ENCODE data around the gene PNLIP. TPM values are rescaled to one million over a fixed set of nuclear protein-coding genes. Genes with fewer than 3 reads are reported as not detected.

PNLIP gene
- total RNA-seq, 2 experiments from 2014 or later = not detected

DNA sequence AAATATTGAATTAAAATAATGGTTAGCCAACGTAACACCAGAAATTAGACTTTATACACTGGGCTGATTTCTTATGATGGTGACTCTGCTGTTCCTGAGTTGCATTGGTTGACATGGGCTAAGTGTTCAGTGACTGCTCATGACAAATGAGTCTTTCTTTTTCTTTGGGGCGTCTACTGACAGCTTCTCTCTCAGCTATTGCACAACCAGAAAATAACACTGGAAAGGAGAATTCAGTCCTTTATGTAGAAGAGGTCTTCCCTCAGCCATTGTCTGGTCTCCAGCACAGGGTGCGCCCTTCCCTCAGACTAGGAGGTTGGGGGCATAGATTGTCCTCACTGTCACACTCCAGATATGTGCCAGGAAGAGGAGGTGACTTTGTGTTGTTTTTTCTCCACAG is 21.6 kb downstream of the PNLIP start:
- H3K36me3 Mint-ChIP-seq (ENCODE audit: low read depth) = no peaks in the 10 kb centered on the region
- H3K27ac Mint-ChIP-seq = no peak overlapping the region
- H3K9me3 Mint-ChIP-seq = no peaks in the 10 kb centered on the region
- peaks cover 13% of the 10 kb centered on the region for H3K27me3 Mint-ChIP-seq
- DNase-seq (no peak), ATAC-seq (ENCODE audit: poor library complexity) (no peak)
- ChIA-PET POLR2A (no interaction called here), CTCF (no interaction called here)
- no peak overlapping the region for H3K4me3 ChIP-seq (ENCODE audit: low read length)
- no peak overlapping the region for H3K27ac ChIP-seq (ENCODE audit: low read depth in 1 of 2, low read length in 2 of 2)
- no peaks in the 10 kb centered on the region for H3K4me1 Mint-ChIP-seq (ENCODE audit: low read depth)
- no peaks in the 10 kb centered on the region for H3K27me3 ChIP-seq (ENCODE audit: control insufficient read depth in 1 of 2, insufficient read depth in 2 of 2, low read length in 2 of 2)
- H3K4me3 Mint-ChIP-seq = no peak overlapping the region
- H3K9me3 ChIP-seq (ENCODE audit: control insufficient read depth in 1 of 2, insufficient read depth in 1 of 2, low read length in 2 of 2) = no peaks in the 10 kb centered on the region
- no peaks in the 10 kb centered on the region for H3K4me1 ChIP-seq (ENCODE audit: insufficient read depth, low read length)
- TF ChIP-seq, protein P1, sequence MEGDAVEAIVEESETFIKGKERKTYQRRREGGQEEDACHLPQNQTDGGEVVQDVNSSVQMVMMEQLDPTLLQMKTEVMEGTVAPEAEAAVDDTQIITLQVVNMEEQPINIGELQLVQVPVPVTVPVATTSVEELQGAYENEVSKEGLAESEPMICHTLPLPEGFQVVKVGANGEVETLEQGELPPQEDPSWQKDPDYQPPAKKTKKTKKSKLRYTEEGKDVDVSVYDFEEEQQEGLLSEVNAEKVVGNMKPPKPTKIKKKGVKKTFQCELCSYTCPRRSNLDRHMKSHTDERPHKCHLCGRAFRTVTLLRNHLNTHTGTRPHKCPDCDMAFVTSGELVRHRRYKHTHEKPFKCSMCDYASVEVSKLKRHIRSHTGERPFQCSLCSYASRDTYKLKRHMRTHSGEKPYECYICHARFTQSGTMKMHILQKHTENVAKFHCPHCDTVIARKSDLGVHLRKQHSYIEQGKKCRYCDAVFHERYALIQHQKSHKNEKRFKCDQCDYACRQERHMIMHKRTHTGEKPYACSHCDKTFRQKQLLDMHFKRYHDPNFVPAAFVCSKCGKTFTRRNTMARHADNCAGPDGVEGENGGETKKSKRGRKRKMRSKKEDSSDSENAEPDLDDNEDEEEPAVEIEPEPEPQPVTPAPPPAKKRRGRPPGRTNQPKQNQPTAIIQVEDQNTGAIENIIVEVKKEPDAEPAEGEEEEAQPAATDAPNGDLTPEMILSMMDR (IDR thresholded peaks at IDR 0.05) = no peak
- intact Hi-C loops (cut with DNase I, micrococcal nuclease) = no loop called here
- no peaks in the 10 kb centered on the region for H3K36me3 ChIP-seq (ENCODE audit: insufficient read depth, low read length)

DNA sequence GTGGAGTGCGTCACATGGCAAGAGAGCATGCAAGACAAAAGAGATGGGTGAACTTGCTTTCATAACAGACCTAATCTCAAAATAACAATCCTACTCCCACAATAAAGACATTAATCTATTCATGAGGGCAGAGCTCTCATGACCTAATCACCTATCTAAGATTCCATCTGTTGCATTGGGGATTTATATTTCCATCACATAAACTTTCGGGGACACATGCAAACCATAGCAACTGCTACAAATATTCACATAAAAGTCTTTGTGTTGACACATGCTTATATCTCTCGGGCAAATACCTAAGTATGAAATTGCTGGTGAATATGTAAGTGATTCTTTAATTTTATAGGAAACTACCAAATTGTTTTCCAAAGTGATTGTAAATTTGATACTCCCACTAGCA is 29.1 kb downstream of the PNLIP start:
- no peaks in the 10 kb centered on the region for H3K9me3 ChIP-seq (ENCODE audit: control insufficient read depth in 1 of 2, insufficient read depth in 1 of 2, low read length in 2 of 2)
- H3K27me3 ChIP-seq (ENCODE audit: control insufficient read depth in 1 of 2, insufficient read depth in 2 of 2, low read length in 2 of 2) = no peaks in the 10 kb centered on the region
- H3K27ac ChIP-seq (ENCODE audit: low read depth in 1 of 2, low read length in 2 of 2) = no peak overlapping the region
- POLR2A ChIA-PET = no interaction called here
- no peaks in the 10 kb centered on the region for H3K4me1 ChIP-seq (ENCODE audit: insufficient read depth, low read length)
- intact Hi-C loops (cut with DNase I, micrococcal nuclease) = no loop called here
- Mint-ChIP-seq H3K27ac (no peak overlapping the region), H3K36me3 (ENCODE audit: low read depth) (no peaks in the 10 kb centered on the region), H3K4me1 (ENCODE audit: low read depth) (no peaks in the 10 kb centered on the region), H3K27me3 (peaks cover 5% of the 10 kb centered on the region), H3K4me3 (no peak overlapping the region), H3K9me3 (peaks cover 2% of the 10 kb centered on the region)
- ATAC-seq (ENCODE audit: poor library complexity) (no peak), DNase-seq (no peak)
- H3K4me3 ChIP-seq (ENCODE audit: low read length) = no peak overlapping the region
- no peaks in the 10 kb centered on the region for H3K36me3 ChIP-seq (ENCODE audit: insufficient read depth, low read length)
- TF ChIP-seq, protein P1 (IDR thresholded peaks at IDR 0.05) = no peak
- CTCF ChIA-PET = no interaction called here

DNA sequence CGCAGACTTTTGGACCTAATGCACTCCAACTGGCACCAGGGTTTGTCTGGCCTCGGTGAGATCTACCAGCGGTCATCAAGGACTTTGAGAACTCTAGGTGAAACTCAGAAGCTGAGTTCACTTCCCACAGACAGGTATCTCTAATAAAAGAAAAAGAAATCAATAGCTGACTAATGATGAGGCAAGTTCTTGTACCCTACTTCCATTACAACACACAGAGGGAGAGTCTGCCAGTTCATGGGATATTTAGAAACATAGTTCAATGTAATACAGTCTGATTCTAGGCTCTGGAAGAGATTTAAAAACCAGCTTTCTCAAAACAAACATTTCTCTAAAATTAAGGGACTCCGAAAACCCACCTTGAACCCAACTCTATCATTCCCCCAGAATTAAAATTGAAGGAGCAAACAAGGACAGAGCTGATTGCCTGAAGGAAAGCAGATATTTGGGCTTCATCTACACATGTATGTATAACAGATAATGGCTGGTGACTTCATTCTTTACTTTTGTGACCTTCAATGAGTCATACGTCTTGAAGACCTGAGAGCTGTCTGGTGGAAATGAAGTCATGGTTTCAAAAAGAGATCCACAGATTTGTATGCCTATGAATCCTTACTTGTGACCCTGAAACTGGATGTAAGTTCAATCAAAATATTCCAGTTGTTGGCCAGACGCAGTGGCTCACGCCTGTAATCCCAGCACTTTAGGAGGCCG is 42.3 kb downstream of the PNLIP start:
- ATAC-seq (ENCODE audit: poor library complexity) (no peak), DNase-seq (no peak)
- TF ChIP-seq, protein P1 (IDR thresholded peaks at IDR 0.05) = no peak
- intact Hi-C loops (cut with DNase I, micrococcal nuclease) = no loop called here
- ChIA-PET POLR2A (no interaction called here), CTCF (no interaction called here)
- Mint-ChIP-seq H3K4me3 (no peak overlapping the region), H3K9me3 (no peaks in the 10 kb centered on the region), H3K27ac (no peak overlapping the region), H3K36me3 (ENCODE audit: low read depth) (no peaks in the 10 kb centered on the region), H3K4me1 (ENCODE audit: low read depth) (no peaks in the 10 kb centered on the region), H3K27me3 (peaks cover 7% of the 10 kb centered on the region)
- Histone ChIP-seq H3K36me3 (ENCODE audit: insufficient read depth, low read length) (no peaks in the 10 kb centered on the region), H3K27ac (ENCODE audit: low read depth in 1 of 2, low read length in 2 of 2) (no peak overlapping the region), H3K9me3 (ENCODE audit: control insufficient read depth in 1 of 2, insufficient read depth in 1 of 2, low read length in 2 of 2) (peaks cover 0 to 5% of the 10 kb centered on the region in 2 experiments), H3K4me3 (ENCODE audit: low read length) (no peak overlapping the region), H3K27me3 (ENCODE audit: control insufficient read depth in 1 of 2, insufficient read depth in 2 of 2, low read length in 2 of 2) (peaks cover 0 to 2% of the 10 kb centered on the region in 2 experiments), H3K4me1 (ENCODE audit: insufficient read depth, low read length) (no peaks in the 10 kb centered on the region)

Measured in CD4-positive, alpha-beta T cell (primary cell).